Measurements from ENCODE around the gene ZSCAN10. TPM values are rescaled to one million over a fixed set of nuclear protein-coding genes. Genes with fewer than 3 reads are reported as not detected.
A peak's percentile ranks its signal among the peaks of the same experiment; 100 is the strongest.

The ZSCAN10 gene
- total and polyA plus RNA-seq, 2 of the 13 experiments (the other 11 are each of a cell fraction or from before 2014, with no cell fraction given), result not detected

GRCh38 chr16:3123986-3124886, 25.1 kb upstream of the ZSCAN10 start (continued):
- peak; percentile 62; the same call in 1 of the 2 replicates for TF ChIP-seq ZNF280D (CRISPR knock-in tag; IDR thresholded peaks at IDR 0.05)
- TF ChIP-seq ZNF629 (CRISPR knock-in tag; conservative IDR thresholded peaks at IDR 0.05), result peak; percentile 3; the same call in 1 of the 2 replicates
- TF ChIP-seq SRSF4 (IDR thresholded peaks at IDR 0.05; ENCODE audit: low read depth, low read length, poor library complexity, severe bottlenecking), result no peak
- peak; percentile 52; the same call in 1 of the 2 replicates for TF ChIP-seq DNMT1 (CRISPR knock-in tag; IDR thresholded peaks at IDR 0.05)
- peak; percentile 38 for TF ChIP-seq STAG1 (CRISPR knock-in tag; IDR thresholded peaks at IDR 0.05)
- no peak for TF ChIP-seq ZBTB39 (CRISPR knock-in tag; IDR thresholded peaks at IDR 0.05)
- no peak for TF ChIP-seq MEIS2 (CRISPR knock-in tag; IDR thresholded peaks at IDR 0.05)
- no peak for TF ChIP-seq ZNF251 (CRISPR knock-in tag; IDR thresholded peaks at IDR 0.05)
- peak; percentile 31 for TF ChIP-seq TBX2 (CRISPR knock-in tag; IDR thresholded peaks at IDR 0.05; ENCODE audit: borderline replicate concordance)
- no peak for TF ChIP-seq NAIF1 (CRISPR knock-in tag; IDR thresholded peaks at IDR 0.05; ENCODE audit: borderline replicate concordance)
- TF ChIP-seq RBM22 (optimal IDR thresholded peaks at IDR 0.05; ENCODE audit: low read length), result peak; percentile 35
- TF ChIP-seq ARNT (IDR thresholded peaks at IDR 0.05), result no peak
- TF ChIP-seq POGZ (CRISPR knock-in tag; IDR thresholded peaks at IDR 0.05), result no peak
- TF ChIP-seq ZNF337 (CRISPR knock-in tag; IDR thresholded peaks at IDR 0.05; ENCODE audit: borderline replicate concordance, low read depth), result 0 out of 2 replicates have a peak, but pooled peaks have one; percentile 63
- no peak for TF ChIP-seq ZNF354B (CRISPR knock-in tag; IDR thresholded peaks at IDR 0.05)
- no peak for TF ChIP-seq ZFP36 (IDR thresholded peaks at IDR 0.05; ENCODE audit: borderline replicate concordance, low read depth, low read length, partially characterized antibody)
- no peak; the same call in 1 of the 2 replicates for TF ChIP-seq FOXO1 (CRISPR knock-in tag; IDR thresholded peaks at IDR 0.05)
- TF ChIP-seq PHB2 (IDR thresholded peaks at IDR 0.05; ENCODE audit: partially characterized antibody), result no peak
- TF ChIP-seq ATF4 (CRISPR knock-in tag; IDR thresholded peaks at IDR 0.05), result no peak
- no peak; the same call in none of the 2 replicates for TF ChIP-seq HNF1B (CRISPR knock-in tag; IDR thresholded peaks at IDR 0.05)
